ENCODE results near the gene DZIP1L.
A peak's percentile ranks its signal among the peaks of the same experiment; 100 is the strongest.

GRCh38 chr3:138051947-138052802 lies 63.2 kb downstream of the DZIP1L start:
- TF ChIP-seq CTCF (IDR thresholded peaks at IDR 0.05; ENCODE audit: borderline replicate concordance, extremely low read depth, low read length, poor library complexity, severe bottlenecking) (peak; percentile 45), EZH2 (IDR thresholded peaks at IDR 0.05; ENCODE audit: borderline replicate concordance, low read depth, low read length, severe bottlenecking) (no peak)

Measured in DND-41 (cell line).